Germinal center (tissue), 1 donor: ENCODE data around the gene ELFN1.

Experiments
- DNase-seq: peaks from one replicate; pipeline ENCODE4 v3.0.0; 2012; ENCODE audit warnings: mixed read lengths, low spot score

ELFN1 gene

DNA sequence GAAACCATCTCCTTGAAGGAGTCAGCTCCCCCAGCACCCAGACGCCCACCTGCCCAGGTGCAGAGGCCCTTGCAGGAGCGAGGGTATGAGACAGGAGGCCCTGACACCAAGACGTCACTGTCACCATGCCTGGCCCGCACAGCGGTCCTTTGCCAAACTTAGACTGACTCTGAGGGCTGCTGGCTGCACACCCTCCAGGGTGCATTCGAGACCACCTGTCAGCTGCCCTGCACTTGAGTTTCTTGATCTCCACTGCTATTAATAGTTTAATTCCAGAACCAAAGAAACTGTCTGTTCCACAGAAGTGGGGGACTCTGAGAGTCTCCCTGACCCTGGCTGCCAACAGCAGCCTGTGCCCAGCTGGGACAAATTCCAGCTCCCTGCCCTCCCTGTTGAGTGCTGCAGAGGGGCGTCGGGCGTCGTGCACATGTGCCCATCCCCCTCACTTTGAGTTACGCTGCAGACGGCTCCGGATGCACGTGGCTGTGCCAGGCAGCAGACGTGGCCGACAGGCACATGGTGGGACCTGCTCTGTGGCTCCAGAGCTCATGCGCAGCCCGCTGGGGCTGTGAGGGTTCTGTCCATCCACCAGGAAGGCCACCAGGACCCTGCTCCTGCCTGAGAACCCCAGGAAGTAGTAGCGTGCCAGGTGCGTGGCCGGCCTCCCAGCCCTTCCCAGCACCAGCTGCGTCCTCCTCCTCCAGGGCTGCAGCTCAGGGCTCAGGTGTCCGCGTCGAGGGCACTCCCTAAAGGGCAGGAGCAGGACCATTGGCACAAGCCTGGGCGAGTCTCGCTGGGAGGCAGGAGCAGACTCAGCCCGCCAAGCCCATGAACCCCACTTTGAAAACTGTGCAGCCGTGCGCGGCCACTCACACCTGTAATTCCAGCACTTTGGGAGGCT lies 24.8 kb downstream of the ELFN1 start:
- DNase-seq, result no peak

DNA sequence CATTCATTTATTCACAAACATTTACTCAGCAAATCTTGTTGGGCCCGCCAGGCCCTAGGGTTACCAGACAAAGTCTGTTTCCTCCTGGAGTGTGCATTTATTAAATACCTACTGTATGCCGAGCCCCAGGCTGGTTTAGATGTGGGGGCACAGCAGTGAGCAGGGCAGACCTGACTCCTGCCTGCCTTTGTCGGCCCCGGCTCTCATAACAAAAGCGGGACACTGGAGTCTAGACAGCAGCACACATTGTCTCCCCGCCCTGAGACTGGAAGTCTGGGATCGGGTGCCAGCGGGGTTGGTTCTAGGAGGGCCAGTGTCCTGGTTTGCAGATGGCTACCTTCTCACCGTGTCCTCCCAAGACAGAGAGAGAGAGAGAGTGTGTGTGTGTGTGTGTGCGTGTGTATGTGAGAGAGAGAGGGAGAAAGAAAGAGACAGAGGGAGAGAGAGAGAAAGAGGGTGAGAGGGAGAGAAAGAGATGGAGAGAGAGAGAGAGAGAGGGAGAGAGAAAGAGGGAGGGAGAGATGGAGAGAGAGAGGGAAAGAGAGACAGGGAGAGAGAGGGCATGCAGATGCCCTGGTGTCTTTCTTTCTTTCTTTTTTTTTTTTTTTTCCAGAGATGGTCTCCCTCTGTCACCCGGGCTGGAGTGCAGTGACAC lies 25.9 kb downstream of the ELFN1 start:
- DNase-seq, result no peak

DNA sequence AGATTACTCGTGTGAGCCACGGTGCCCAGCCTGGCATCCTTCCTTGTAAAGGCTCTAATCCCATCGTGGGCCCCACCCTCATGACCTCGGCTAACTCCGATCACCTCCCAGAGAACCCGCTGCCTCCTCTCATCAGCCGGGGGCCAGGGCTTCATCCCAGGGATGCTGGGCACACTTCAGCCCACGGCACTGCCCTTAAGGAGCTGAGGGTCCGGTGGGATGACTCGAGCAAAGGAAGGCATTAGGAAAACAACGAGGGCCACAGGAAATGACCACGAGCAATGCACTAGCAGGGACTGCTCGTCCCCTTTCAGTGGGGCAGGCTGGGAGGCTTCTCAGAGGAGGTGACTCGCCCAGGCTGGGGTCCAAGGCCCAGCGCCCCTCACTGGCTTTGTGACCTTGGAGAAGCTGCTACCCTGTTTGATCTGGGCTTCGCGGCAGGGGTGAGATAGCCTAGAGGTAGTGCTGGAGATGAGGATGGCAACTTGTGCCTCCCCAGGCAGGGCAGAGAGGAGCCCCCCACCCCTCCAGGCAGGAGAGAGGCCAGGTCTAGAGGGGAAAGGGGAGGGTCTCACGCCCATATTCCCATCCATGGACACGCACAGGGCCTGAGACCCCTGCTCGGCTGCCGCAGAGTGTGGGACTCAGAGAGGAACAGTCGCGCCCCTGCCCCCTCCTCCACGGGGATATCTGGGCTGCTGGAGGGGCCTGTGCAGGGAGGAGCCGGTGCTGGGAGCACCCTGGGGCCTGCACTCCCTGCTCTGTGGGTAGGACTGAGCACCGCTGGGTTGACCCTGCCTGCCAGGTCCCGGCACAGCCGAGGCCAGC lies 26.8 kb downstream of the ELFN1 start:
- DNase-seq, result no peak

DNA sequence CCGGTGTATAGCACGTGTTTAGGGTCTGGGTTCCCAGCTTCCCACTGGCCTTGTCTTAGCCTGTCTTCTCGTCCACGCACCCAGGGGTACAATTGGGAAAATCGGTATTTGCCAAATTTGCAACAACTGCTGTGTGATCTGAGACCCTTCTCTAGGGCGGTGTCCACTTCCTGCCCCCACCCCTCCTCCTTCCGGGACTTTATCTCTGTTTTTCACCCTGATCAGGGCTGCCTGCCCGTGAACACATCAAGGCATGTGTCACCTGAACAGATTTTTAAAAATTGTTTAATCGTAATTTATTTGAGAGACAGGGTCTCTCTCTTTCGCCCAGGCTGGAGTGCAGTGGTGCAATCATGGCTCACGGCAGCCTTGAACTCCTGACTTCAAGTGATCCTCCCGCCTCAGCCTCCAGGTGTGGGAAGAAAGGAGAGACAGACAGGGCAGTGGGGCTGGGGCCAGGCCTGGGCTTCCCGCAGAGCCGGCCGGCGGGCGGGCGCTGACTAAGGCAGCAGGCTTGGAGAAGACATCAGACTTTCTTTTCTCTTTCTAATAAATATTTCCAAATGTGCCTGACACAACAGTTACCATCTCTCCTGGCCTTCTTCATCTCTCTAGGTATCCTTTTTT lies 27.5 kb downstream of the ELFN1 start:
- DNase-seq, result no peak

DNA sequence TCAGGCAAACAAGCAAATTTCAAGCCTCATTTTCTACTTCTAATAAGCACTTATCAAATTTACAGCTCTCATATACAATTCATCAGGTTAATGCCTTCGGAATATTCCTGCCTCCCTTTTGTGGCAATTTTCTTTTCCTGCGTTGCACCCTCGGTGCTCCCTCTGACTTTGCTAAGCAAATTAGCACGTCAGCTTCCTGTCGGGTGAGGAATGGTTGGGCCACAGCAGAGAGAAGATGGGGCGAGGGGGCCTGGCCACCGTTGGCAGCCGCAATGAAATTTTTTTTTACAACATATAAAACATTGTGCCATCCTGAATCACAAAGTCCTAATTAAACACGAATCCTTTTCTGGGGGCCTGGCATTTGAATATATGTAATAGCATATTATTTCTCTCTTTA lies 28.1 kb downstream of the ELFN1 start:
- DNase-seq, result no peak

DNA sequence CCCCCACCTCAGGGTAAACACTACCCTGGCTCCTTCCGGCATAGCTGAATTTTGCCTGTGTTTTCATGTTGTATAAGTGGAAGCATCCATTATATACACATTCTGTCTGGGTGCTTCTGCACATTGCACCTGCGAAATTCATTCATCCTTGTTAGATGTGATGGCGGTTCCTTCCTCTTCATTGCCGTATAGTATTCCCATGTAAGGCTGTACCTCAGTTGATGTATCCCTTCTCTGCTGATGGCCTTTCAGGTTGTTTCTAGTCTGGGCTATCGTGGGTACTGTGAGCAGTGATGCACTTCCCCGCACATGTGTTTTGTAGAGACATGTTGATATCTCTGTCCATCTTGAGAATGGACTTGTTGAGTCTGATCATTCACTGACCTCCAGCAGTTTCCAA lies 28.9 kb downstream of the ELFN1 start:
- DNase-seq, result no peak

DNA sequence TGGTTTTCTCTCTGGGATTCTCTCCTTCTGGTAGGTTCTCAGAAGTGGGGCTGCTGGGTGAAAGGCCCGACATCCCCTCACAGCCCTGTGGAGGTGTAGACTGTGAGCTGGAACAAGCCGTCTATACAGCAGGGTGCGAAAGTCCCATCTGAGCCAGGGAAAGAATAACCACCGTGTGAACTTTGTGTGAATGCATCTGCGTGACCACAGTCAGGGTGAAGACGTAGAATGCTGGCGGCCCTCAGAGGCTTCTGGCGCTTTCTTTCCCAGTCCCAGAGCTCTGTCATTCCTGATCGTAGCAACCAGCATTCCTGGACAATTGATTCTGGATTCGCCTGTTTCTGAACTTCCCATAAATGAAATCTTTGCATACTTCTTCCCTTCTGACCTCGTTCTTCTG lies 30.0 kb downstream of the ELFN1 start:
- DNase-seq, result no peak

DNA sequence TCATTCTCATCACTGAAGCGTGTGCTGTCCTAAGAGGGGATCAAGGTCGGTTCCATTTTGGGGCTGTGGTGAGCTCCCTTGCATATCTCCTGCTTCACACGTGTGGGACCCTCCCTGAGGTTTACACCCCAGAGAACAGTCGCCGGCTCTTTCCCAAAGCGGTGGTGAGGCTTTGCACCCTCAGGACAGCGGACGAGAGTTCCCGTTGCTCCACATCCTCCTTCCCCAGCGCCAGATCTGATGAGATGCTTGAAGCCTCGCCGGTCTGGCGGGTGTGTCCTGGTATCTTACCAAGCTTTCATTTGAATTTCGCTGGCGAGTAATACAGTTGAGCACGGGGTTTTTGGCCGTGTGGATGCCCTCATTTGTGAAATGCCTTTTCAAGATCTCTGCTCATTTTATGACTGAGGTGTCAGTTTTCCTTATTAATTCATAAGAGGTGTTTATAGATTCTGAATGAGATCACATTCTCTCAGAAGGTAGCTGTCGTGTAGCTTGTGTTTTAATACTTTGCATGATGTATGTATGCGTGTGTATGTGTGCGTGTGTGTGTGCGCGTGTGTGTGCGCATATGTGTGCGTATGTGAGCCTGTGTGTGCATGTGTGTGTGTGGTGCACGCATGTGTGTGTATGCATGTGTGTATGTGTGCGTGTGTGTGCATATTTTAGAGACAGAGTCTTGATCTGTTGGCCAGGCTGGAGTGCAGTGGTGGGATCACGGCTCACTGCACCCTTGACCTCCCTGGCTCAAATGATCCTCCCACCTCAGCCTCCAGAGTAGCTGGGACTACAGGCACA lies 30.7 kb downstream of the ELFN1 start:
- DNase-seq, result no peak

DNA sequence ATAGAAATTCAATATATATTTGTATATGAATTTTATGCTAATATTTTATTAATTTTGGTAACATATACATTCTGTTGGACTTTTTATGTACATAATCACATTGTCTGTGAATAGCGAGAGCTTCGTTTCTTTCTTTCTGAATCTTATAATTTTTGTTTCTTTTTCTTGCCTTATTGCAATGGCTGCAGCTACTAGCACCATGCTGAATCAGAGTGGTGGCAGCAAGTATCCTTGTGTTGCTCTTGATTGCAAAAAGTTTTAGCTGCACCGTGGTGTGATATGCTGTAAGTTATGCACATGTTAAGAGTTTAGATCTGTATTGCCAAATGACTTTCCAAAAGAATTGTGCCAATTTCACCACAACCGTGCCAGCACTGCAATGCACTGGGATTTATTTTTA lies 32.6 kb downstream of the ELFN1 start:
- DNase-seq, result no peak

DNA sequence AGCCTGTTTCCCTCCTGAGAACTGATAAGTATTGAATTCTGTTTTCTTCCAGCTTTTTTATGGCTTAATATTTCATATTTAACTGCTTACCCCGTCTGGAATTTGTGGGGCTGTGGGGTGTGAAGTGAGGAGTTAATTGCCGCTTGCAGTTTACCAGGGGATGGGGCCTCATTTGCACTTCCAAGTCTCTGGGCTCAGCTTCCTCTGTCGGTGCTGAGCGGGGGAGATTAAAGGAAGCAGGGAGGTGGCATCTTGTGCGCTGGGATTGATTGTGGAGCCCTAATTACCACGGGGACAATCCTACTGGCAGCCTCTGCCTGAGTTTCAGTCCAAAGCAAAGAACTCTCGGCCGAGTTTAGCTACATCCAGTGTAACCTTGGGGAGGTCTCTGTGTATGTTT lies 33.4 kb downstream of the ELFN1 start:
- no peak for DNase-seq

DNA sequence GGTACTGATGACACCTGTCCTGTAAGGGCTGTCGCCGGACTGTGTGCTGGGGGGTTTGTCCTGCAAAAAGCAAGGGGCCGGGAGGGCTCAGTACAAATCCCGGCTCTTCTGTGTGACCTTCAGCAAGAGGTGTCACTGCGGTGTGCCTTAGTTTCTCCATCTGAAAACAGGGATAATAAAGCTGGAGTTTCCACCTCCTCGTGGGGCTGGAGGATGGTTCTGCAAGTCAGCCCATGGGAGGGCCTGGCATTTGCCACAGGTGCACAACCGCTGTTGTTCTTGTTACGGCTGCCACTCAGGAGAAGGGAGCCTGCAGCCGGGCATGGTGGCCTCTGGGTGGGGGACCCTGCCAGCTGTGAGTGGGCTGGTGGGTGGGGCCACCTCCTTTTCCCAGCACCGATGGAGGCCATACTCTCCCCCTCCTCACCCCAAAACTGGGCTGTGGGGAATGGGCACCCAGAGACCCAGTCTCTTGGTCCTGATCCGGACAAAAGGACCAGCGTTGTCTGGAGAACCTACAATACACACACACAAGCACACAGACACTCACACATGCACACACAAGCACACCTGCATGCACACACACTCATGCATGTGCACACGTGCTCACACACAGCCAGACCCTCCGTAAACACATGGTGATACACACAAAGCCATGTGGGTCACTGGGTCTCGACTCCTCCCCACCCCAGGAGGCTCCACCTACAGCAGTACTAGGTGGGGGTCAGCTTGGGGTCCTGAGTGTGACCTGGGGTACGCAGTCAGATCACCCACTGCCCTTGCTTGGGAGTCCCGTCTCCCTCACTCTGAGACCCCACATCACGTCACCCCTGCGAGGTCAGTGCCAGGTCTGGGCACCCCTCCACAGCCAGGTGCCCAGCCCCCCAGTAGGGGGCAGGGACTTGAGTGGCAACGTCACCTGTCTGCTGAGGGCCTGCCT lies 34.1 kb downstream of the ELFN1 start:
- DNase-seq, result no peak

DNA sequence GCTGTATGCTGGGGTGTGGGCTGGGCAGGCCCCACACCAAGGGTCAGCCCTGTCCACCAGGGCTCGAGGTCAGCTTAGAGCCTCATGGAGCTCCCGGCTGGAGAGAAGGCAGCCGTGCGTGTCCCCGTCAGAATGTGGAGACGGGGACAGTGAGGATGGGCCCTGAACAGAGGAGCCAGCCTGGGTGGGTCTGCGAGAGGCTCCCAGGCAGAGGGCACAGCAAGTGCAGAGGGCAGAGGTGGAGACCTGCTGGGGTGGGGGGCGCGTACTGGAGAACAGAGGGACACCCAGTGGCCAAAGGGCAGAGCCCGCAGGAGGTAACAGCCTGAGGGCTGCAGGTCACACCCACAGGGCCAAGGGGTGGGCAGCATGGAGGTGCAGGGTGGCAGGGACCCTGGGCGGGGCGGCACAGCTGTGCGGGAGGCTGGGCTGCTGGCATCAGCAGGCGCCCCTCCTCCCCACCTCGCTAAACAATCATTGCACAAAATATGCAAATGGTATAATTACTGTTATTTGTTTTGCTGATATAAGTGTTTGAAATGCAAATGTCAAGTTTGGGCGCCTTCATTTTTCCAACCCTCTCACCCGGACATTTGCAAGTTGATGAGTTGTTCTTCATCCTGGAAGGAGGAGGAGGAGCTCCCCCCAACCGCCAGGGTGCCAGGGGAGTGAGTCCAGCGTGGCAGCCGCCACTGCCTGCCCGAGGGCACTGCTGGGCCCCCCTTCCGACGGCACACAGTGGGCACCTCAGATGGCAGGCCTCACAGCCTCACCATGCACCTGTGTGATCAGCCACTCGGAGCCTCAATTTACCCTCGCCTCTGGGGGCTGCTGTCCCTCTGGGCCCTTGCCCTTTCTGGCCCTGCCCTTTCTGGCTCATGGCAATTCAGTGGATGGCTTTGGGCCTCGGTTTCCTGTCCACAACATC lies 35.0 kb downstream of the ELFN1 start:
- no peak for DNase-seq

DNA sequence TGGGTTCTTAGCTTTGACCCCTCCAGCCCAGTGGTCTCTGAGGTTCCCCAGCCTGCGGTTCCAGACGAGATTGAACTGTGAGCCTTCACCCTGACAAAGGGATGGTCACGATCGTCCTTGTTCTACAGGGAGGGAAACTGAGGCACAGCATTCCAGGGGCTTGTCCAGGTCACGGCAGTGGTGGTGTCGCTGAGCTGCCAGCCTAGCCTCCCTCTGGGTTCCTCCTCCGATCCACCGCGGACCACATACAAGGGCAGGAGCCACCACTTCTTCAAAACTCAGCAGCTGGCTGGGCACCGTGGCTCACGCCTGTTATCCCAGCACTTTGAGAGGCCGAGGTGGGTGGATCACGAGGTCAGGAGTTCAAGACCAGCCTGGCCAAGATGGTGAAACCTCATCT lies 35.8 kb downstream of the ELFN1 start:
- DNase-seq, result no peak

DNA sequence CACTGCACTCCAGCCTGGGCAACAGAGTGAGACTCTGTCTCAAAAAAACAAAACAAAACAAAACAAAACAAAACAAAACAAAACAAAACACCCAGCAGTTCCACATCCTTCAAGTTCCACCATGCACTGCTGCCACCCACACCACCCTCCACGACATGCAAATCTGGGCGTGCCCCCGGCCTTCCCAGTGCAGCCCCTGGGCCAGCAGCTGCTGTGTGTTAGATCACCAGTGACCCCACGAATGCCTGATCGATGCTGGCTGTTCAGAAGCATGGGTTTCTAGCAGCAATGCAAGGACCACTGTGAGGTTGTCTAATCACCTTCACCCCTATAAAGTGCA lies 36.3 kb downstream of the ELFN1 start:
- DNase-seq, result no peak

DNA sequence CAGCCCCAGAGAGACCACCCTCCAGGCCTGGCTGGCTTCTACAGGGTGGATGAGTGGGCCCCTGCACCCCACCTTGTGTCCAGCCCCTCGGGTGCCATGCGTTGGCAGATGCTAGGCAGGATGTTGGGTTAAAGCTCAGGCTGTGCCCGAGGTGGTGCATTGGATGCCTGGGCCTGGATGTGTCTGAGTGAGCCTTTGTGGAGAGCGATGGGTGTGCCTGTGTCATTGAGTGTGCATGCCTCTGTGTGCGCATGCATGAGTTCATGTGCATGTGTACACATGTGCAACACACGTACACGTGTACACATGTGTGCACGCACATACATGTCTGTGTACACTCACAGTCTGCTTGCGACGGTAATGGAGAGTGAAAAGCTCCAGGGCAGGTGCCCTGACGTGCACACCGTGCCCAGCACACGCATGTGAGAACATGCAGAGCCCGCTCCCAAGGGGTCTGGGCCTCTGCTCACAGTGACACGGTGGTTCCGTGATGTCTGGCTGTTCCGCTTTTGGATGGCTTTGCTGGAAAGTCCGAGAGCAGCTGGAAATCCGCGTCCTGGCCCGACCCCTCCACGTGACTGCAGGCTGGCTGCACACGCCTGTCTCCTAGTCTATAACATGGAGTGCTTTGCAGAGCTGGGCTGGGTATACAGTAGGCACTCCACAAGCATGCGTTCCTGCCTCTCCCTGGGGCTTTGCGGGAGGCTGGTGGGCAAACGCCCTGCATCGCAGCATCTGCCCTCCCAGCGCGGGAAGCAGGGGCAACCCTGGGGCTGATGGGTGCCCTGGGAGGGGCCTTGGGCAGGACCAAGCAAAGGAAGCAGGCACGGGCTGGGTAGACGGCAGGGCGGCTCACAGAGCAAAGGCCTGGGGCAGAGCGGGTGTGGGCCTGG lies 36.9 kb downstream of the ELFN1 start:
- DNase-seq, result no peak

DNA sequence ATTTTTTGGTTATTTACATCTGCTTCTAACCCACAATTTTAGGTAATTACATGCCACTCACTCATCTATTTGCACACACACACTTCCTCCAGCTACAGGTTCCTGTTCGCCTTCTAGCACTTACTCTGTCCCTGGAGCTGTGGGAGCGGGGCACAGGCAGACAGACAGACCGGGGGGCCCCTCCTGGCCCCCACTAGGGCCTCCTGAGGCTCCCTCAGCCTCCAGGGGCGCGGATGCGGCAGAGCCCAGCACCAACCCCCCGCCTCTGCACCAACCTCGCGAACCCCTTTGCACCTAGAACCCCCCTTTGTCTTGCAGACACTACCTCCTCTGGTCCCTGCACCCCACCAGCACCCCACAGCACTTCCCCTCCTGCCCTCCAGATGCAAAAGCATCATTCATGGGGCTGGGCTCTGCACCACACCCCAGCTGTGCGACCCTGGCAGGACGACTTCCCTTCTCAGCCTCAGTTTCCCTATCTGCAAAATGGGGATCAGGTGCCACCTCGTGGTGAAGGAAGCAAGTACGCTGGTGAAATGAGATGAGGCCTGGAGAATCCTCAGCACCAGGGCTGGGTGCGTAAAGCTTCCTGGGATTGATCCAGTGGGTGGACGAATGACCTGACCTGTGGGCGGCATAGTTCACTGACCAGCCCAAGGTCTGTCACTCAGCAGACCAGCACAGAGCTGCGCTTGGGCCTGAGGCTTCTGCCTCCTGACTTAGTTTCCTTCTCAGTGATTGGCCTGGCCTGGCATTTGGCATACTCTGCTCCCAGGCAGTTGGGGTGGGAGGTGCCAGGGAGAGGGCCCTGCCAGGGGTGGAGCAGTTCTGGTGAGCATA lies 37.9 kb downstream of the ELFN1 start:
- DNase-seq, result no peak

DNA sequence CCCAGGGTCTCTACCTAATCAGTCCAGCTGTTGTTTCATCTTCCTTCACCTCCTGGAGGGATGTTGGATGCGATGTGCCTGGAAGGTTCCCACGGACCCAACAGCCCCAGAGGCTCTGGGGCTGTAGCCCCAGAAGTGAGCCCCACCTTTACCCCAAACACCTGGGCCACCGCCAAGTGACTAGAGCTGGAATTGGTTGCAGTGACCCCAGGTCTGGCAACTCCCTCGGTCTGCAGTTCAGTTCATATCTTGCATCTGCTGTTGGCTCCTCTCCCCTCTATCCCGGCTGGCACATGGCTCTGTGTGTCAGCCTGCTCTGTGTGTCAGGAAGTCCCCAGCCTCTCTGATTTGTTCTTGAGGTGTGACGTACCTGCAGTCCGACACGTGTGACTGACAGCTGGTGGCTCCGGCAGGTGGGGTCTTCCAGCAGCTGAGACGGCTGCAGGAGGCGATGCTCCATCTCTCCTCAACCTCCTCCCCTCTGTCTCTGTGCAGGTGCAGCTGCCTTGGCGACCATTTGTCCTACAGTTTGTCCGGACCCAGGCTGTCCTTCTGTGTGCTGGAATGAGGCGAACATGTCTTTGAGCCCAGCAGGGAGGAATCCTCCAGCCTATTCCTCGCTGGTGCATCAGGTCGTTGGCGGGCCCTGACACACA lies 38.6 kb downstream of the ELFN1 start:
- no peak for DNase-seq
